H9 (cell line): ENCODE measurements around the gene ARHGAP15. TPM values are rescaled to one million over a fixed set of nuclear protein-coding genes. Genes with fewer than 3 reads are reported as not detected.

Experiments used
- DNase-seq: peaks from one replicate; pipeline ENCODE4 v3.0.0-alpha.2; 2017
- H2AFZ ChIP-seq: one replicate; pipeline ENCODE4 v1.6.1; 2013; ENCODE audit warnings: mild to moderate bottlenecking, low read length, control low read depth, moderate library complexity
- H2AK5ac ChIP-seq: 2 replicates; pipeline ENCODE4 v1.6.1; 2013; ENCODE audit warnings: low read length, control low read depth, mixed read lengths; ENCODE audit not compliant: insufficient read length
- H2BK120ac ChIP-seq: one replicate; pipeline ENCODE4 v1.6.1; 2013; ENCODE audit warnings: low read depth, mild to moderate bottlenecking, low read length, control low read depth, inconsistent platforms; ENCODE audit not compliant: poor library complexity, severe bottlenecking
- H2BK12ac ChIP-seq: 2 replicates; pipeline ENCODE4 v1.6.1; 2013; ENCODE audit warnings: low read length, control low read depth, mixed read lengths, low read depth; ENCODE audit not compliant: insufficient read length
- H2BK15ac ChIP-seq: 2 replicates; pipeline ENCODE4 v1.6.1; 2013; ENCODE audit warnings: low read depth, low read length, control low read depth
- H2BK20ac ChIP-seq: one replicate; pipeline ENCODE4 v1.6.1; 2013; ENCODE audit warnings: low read depth, mild to moderate bottlenecking, low read length, control low read depth, inconsistent platforms; ENCODE audit not compliant: poor library complexity, severe bottlenecking
- H2BK5ac ChIP-seq: 2 replicates; pipeline ENCODE4 v1.6.1; 2013; ENCODE audit warnings: low read length, control low read depth, mixed read lengths; ENCODE audit not compliant: insufficient read length
- H3K14ac ChIP-seq: 2 replicates; pipeline ENCODE4 v1.6.1; 2013; ENCODE audit warnings: low read length, control low read depth; ENCODE audit not compliant: insufficient read depth
- H3K18ac ChIP-seq: 2 replicates; pipeline ENCODE4 v1.6.1; 2013; ENCODE audit warnings: low read depth, mild to moderate bottlenecking, mixed read lengths, low read length, control low read depth; ENCODE audit not compliant: insufficient read length
- H3K23ac ChIP-seq: 2 replicates; pipeline ENCODE4 v1.6.1; 2013; ENCODE audit warnings: low read length, control low read depth, mixed read lengths, low read depth; ENCODE audit not compliant: insufficient read length
- H3K23me2 ChIP-seq: 2 replicates; pipeline ENCODE4 v1.6.1; 2013; ENCODE audit warnings: low read depth, mild to moderate bottlenecking, mixed read lengths, low read length, control low read depth; ENCODE audit not compliant: insufficient read length, poor library complexity, severe bottlenecking
- H3K27ac ChIP-seq: 2 replicates; pipeline ENCODE4 v1.5.1; 2013; ENCODE audit warnings: low read length, control low read depth, mixed read lengths, low read depth; ENCODE audit not compliant: insufficient read length
- H3K27me3 ChIP-seq: 2 replicates; pipeline ENCODE4 v1.6.1; 2013; ENCODE audit warnings: low read length, control low read depth, inconsistent platforms; ENCODE audit not compliant: insufficient read depth
- H3K4ac ChIP-seq: 2 replicates; pipeline ENCODE4 v1.6.1; 2013; ENCODE audit warnings: low read depth, mild to moderate bottlenecking, control low read depth, inconsistent platforms, low read length, moderate library complexity
- H3K4me1 ChIP-seq: 2 replicates; pipeline ENCODE4 v1.6.1; 2013; ENCODE audit warnings: low read length, control low read depth, inconsistent platforms; ENCODE audit not compliant: insufficient read depth
- H3K4me2 ChIP-seq: 2 replicates; pipeline ENCODE4 v1.6.1; 2013; ENCODE audit warnings: low read length, control low read depth, mixed read lengths; ENCODE audit not compliant: insufficient read length, insufficient read depth
- H3K56ac ChIP-seq: 2 replicates; pipeline ENCODE4 v1.6.1; 2013; ENCODE audit warnings: low read depth, mild to moderate bottlenecking, mixed read lengths, low read length, control low read depth; ENCODE audit not compliant: insufficient read length
- H3K79me1 ChIP-seq: 2 replicates; pipeline ENCODE4 v1.6.1; 2013; ENCODE audit warnings: low read depth, mild to moderate bottlenecking, moderate library complexity, low read length, control low read depth, inconsistent platforms; ENCODE audit not compliant: insufficient read depth, poor library complexity, severe bottlenecking
- H3K79me2 ChIP-seq: 2 replicates; pipeline ENCODE4 v1.6.1; 2013; ENCODE audit warnings: low read length, control low read depth, inconsistent platforms; ENCODE audit not compliant: insufficient read depth
- H3K9ac ChIP-seq: 2 replicates; pipeline ENCODE4 v1.6.1; 2013; ENCODE audit warnings: low read length, control low read depth, mixed read lengths; ENCODE audit not compliant: insufficient read length; ENCODE audit errors: extremely low read depth
- H3K9me3 ChIP-seq: one replicate; pipeline ENCODE4 v1.6.1; 2013; ENCODE audit warnings: low read depth, low read length, inconsistent platforms; ENCODE audit not compliant: control insufficient read depth
- H3T11ph ChIP-seq: one replicate; pipeline ENCODE4 v1.6.1; 2013; ENCODE audit warnings: mild to moderate bottlenecking, low read length, control low read depth, inconsistent platforms
- H4K20me1 ChIP-seq: one replicate; pipeline ENCODE4 v1.6.1; 2013; ENCODE audit not compliant: control insufficient read depth, insufficient read length, insufficient read depth
- H4K5ac ChIP-seq: 2 replicates; pipeline ENCODE4 v1.6.1; 2013; ENCODE audit warnings: low read depth, mild to moderate bottlenecking, mixed read lengths, low read length, control low read depth; ENCODE audit not compliant: insufficient read length
- H4K8ac ChIP-seq: replicated peaks from 2 replicates; pipeline ENCODE4 v1.6.1; 2013; ENCODE audit warnings: low read length, control low read depth, mixed read lengths, low read depth; ENCODE audit not compliant: insufficient read length
- H4K91ac ChIP-seq: 2 replicates; pipeline ENCODE4 v1.6.1; 2013; ENCODE audit warnings: low read depth, mild to moderate bottlenecking, moderate library complexity, mixed read lengths, low read length, control low read depth; ENCODE audit not compliant: insufficient read length
- H3K27ac Mint-ChIP-seq, 3 experiments: 2 replicates in 2 of 3; 3 replicates in 1 of 3; pipeline ENCODE4 v1.8.0; 2020 to 2021; ENCODE audit warnings: mixed read lengths in 3 of 3, mild to moderate bottlenecking in 1 of 3, moderate library complexity in 1 of 3
- H3K27me3 Mint-ChIP-seq: 2 replicates; pipeline ENCODE4 v1.8.0; 2021; ENCODE audit warnings: low read depth, mild to moderate bottlenecking, moderate library complexity, mixed read lengths
- H3K36me3 Mint-ChIP-seq, 3 experiments: 2 replicates in 2 of 3; 3 replicates in 1 of 3; pipeline ENCODE4 v1.8.0; 2020 to 2021; ENCODE audit warnings: low read depth in 3 of 3, mixed read lengths in 3 of 3; ENCODE audit not compliant: insufficient read depth in 1 of 3
- H3K4me1 Mint-ChIP-seq, 2 experiments: 2 replicates each; pipeline ENCODE4 v1.8.0; 2020; ENCODE audit warnings: mixed read lengths in 2 of 2
- H3K4me3 Mint-ChIP-seq, 2 experiments: 2 replicates in 1 of 2; 3 replicates in 1 of 2; pipeline ENCODE4 v1.8.0; 2020 to 2021; ENCODE audit warnings: mild to moderate bottlenecking in 2 of 2, mixed read lengths in 2 of 2, moderate library complexity in 1 of 2
- H3K9me3 Mint-ChIP-seq, 2 experiments: 2 replicates in 1 of 2; 3 replicates in 1 of 2; pipeline ENCODE4 v1.8.0; 2020; ENCODE audit warnings: mild to moderate bottlenecking in 2 of 2, mixed read lengths in 2 of 2, moderate library complexity in 1 of 2
- WGBS: extraction: QIAGEN DNeasy Blood & Tissue Kit; methylation state at CpG from one replicate; pipeline ENCODE4 v1.1.7; 2013; ENCODE audit warnings: missing lambda C conversion rate, low lambda C conversion rate, mixed read lengths; ENCODE audit not compliant: insufficient read length; ENCODE audit errors: extremely low coverage; 5-methylcytosine and 5-hydroxymethylcytosine counted together
- total RNA-seq: library from RNA; stranded (reverse); gene quantifications from 2 replicates; pipeline ENCODE4 v1.2.1, GENCODE V29; 2021
- TF ChIP-seq, protein P1 (sequence below): fragments of 200-600 bp; sonication (generic); conservative IDR thresholded peaks from 3 replicates; pipeline ENCODE4 v1.8.0; 2021; ENCODE audit warnings: antibody characterized with exemption, mild to moderate bottlenecking

The ARHGAP15 gene
- total RNA-seq, 1 experiment from 2014 or later = not detected

DNA sequence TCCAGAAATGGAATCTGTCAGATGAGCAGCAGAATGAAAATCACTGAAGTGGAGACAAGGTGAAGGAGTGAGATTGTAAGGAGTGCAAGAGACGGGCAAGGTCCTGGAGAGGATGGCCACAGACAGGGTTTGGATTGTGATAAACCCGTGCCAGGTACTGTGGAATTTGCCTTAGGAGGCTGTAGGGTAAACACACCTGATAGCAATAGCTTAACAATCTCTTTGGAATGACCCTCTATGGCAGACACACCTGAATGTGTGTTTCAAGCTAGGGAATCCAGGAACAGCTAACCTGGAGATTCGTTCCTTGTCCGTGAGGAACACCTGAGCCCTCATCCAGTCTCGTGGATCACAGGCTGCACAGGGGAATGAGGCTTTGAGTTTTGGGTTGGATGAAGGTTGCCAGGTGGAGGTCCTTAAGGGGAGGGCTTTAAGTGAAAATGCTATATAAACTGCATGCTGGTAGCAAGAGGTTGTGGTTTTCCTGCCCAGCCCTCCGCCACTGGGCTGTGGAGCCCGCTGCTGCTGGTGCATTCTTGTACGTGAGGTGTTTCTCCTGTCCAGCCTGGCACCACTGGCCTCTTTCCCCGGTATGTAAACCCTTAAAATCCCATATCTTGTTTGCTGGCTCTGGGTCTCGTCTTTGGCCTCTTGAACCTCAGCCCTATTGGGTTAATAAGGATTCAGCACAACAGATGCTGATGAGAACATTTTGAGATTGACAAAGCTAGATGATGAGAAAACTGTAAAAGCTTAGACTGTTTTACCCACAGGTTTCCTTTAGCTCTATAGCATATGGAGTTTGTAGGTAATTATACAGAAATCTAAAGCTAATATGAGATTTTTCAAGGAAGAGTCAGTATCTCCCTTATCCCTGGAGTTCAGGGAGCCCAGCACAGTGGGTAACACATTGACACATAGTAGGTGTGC, 117.9 kb downstream of the ARHGAP15 start:
- Histone ChIP-seq H4K91ac (no peak overlapping the region), H3K23ac (no peak overlapping the region), H2AFZ (no peak overlapping the region), H2BK20ac (no peak overlapping the region), H2BK5ac (no peak overlapping the region), H2AK5ac (no peak overlapping the region), H3K23me2 (no peaks in the 10 kb centered on the region), H3K79me1 (no peaks in the 10 kb centered on the region), H4K8ac (no peak overlapping the region), H3K9me3 (no peaks in the 10 kb centered on the region), H4K5ac (no peak overlapping the region), H4K20me1 (no peaks in the 10 kb centered on the region), H2BK120ac (no peak overlapping the region), H3K4ac (no peak overlapping the region), H3K14ac (no peak overlapping the region), H2BK12ac (no peak overlapping the region), H3K27ac (no peak overlapping the region), H3K18ac (no peak overlapping the region), H3K9ac (no peak overlapping the region), H2BK15ac (no peak overlapping the region), H3K4me2 (no peak overlapping the region), H3K79me2 (no peaks in the 10 kb centered on the region), H3K56ac (no peak overlapping the region), H3K4me1 (peaks cover under 1% of the 10 kb centered on the region; the same call in 1 of the 2 replicates), H3K27me3 (no peaks in the 10 kb centered on the region), H3T11ph (no peak overlapping the region)
- DNase-seq = no peak
- Mint-ChIP-seq H3K9me3 (no peaks in the 10 kb centered on the region), H3K36me3 (no peaks in the 10 kb centered on the region), H3K27me3 (no peaks in the 10 kb centered on the region), H3K4me3 (no peak overlapping the region), H3K4me1 (peaks cover under 1% of the 10 kb centered on the region in 2 experiments; a peak in 3 of 4 replicates), H3K27ac (peak overlapping the region in 1 of 3 experiments; percentile 25; a peak in 1 of 7 replicates)
- TF ChIP-seq, protein P1, sequence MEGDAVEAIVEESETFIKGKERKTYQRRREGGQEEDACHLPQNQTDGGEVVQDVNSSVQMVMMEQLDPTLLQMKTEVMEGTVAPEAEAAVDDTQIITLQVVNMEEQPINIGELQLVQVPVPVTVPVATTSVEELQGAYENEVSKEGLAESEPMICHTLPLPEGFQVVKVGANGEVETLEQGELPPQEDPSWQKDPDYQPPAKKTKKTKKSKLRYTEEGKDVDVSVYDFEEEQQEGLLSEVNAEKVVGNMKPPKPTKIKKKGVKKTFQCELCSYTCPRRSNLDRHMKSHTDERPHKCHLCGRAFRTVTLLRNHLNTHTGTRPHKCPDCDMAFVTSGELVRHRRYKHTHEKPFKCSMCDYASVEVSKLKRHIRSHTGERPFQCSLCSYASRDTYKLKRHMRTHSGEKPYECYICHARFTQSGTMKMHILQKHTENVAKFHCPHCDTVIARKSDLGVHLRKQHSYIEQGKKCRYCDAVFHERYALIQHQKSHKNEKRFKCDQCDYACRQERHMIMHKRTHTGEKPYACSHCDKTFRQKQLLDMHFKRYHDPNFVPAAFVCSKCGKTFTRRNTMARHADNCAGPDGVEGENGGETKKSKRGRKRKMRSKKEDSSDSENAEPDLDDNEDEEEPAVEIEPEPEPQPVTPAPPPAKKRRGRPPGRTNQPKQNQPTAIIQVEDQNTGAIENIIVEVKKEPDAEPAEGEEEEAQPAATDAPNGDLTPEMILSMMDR = no peak
- no CpG with 5 or more reads among the region's 10 CpGs for WGBS
